ENCODE measurements around the gene HRH1.

The HRH1 gene

GRCh38 chr3:11244121-11244677, 89.9 kb downstream of the HRH1 start:
- Histone ChIP-seq H3K27ac (ENCODE audit: low read depth, low read length) (no peak overlapping the region), H3K27me3 (ENCODE audit: low read length) (no peaks in the 10 kb centered on the region), H3K9me2 (replicated peaks; ENCODE audit: insufficient read depth, low read length) (no peaks in the 10 kb centered on the region), H3K36me3 (ENCODE audit: low read length) (no peaks in the 10 kb centered on the region), H3K9me3 (ENCODE audit: insufficient read depth, low read length) (no peaks in the 10 kb centered on the region), H2AFZ (ENCODE audit: low read depth, low read length, severe bottlenecking) (no peak overlapping the region), H3K4me3 (ENCODE audit: insufficient read depth, low read length, poor library complexity, severe bottlenecking) (no peak overlapping the region), H3K9ac (ENCODE audit: low read length) (no peak overlapping the region), H3K4me2 (ENCODE audit: low read depth, low read length, poor library complexity, severe bottlenecking) (no peak overlapping the region), H3K79me2 (ENCODE audit: insufficient read depth, low read length) (no peaks in the 10 kb centered on the region), H4K20me1 (ENCODE audit: low read depth, low read length) (no peaks in the 10 kb centered on the region), H3F3A (ENCODE audit: insufficient read depth) (no peaks in the 10 kb centered on the region)
- TF ChIP-seq, protein P1, sequence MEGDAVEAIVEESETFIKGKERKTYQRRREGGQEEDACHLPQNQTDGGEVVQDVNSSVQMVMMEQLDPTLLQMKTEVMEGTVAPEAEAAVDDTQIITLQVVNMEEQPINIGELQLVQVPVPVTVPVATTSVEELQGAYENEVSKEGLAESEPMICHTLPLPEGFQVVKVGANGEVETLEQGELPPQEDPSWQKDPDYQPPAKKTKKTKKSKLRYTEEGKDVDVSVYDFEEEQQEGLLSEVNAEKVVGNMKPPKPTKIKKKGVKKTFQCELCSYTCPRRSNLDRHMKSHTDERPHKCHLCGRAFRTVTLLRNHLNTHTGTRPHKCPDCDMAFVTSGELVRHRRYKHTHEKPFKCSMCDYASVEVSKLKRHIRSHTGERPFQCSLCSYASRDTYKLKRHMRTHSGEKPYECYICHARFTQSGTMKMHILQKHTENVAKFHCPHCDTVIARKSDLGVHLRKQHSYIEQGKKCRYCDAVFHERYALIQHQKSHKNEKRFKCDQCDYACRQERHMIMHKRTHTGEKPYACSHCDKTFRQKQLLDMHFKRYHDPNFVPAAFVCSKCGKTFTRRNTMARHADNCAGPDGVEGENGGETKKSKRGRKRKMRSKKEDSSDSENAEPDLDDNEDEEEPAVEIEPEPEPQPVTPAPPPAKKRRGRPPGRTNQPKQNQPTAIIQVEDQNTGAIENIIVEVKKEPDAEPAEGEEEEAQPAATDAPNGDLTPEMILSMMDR (IDR thresholded peaks at IDR 0.05; ENCODE audit: insufficient read depth, low read length, poor library complexity, severe bottlenecking) = no peak
- TF ChIP-seq EZH2phosphoT487 (conservative IDR thresholded peaks at IDR 0.05; ENCODE audit: low read length) = no peak

- no peaks in the 10 kb centered on the region for H3K9me3 ChIP-seq (ENCODE audit: insufficient read depth, low read length)
- no peak overlapping the region for H3K4me3 ChIP-seq (ENCODE audit: insufficient read depth, low read length, poor library complexity, severe bottlenecking)
- H3K79me2 ChIP-seq (ENCODE audit: insufficient read depth, low read length) = no peaks in the 10 kb centered on the region
- H3F3A ChIP-seq (ENCODE audit: insufficient read depth) = no peaks in the 10 kb centered on the region
- no peak overlapping the region for H3K27ac ChIP-seq (ENCODE audit: low read depth, low read length)
- H2AFZ ChIP-seq (ENCODE audit: low read depth, low read length, severe bottlenecking) = no peak overlapping the region
- no peaks in the 10 kb centered on the region for H3K9me2 ChIP-seq (replicated peaks; ENCODE audit: insufficient read depth, low read length)
- no peak overlapping the region for H3K9ac ChIP-seq (ENCODE audit: low read length)
- no peak overlapping the region for H3K4me2 ChIP-seq (ENCODE audit: low read depth, low read length, poor library complexity, severe bottlenecking)
- H3K36me3 ChIP-seq (ENCODE audit: low read length) = no peaks in the 10 kb centered on the region
- TF ChIP-seq, protein P1 (IDR thresholded peaks at IDR 0.05; ENCODE audit: insufficient read depth, low read length, poor library complexity, severe bottlenecking) = no peak
- no peak for TF ChIP-seq EZH2phosphoT487 (conservative IDR thresholded peaks at IDR 0.05; ENCODE audit: low read length)
- no peaks in the 10 kb centered on the region for H4K20me1 ChIP-seq (ENCODE audit: low read depth, low read length)
- H3K27me3 ChIP-seq (ENCODE audit: low read length) = no peaks in the 10 kb centered on the region
Measured at GRCh38 chr3:11245276-11245675, 91.0 kb downstream of the HRH1 start.

- no peaks in the 10 kb centered on the region for H3K27me3 ChIP-seq (ENCODE audit: low read length)
- no peaks in the 10 kb centered on the region for H3K9me3 ChIP-seq (ENCODE audit: insufficient read depth, low read length)
- TF ChIP-seq, protein P1 (IDR thresholded peaks at IDR 0.05; ENCODE audit: insufficient read depth, low read length, poor library complexity, severe bottlenecking) = no peak
- no peak for TF ChIP-seq EZH2phosphoT487 (conservative IDR thresholded peaks at IDR 0.05; ENCODE audit: low read length)
- H3K9me2 ChIP-seq (replicated peaks; ENCODE audit: insufficient read depth, low read length) = no peaks in the 10 kb centered on the region
- no peaks in the 10 kb centered on the region for H3F3A ChIP-seq (ENCODE audit: insufficient read depth)
- H4K20me1 ChIP-seq (ENCODE audit: low read depth, low read length) = no peaks in the 10 kb centered on the region
- H3K9ac ChIP-seq (ENCODE audit: low read length) = no peak overlapping the region
- no peak overlapping the region for H3K4me3 ChIP-seq (ENCODE audit: insufficient read depth, low read length, poor library complexity, severe bottlenecking)
- no peak overlapping the region for H3K4me2 ChIP-seq (ENCODE audit: low read depth, low read length, poor library complexity, severe bottlenecking)
- H3K79me2 ChIP-seq (ENCODE audit: insufficient read depth, low read length) = no peaks in the 10 kb centered on the region
- H3K36me3 ChIP-seq (ENCODE audit: low read length) = no peaks in the 10 kb centered on the region
- no peak overlapping the region for H3K27ac ChIP-seq (ENCODE audit: low read depth, low read length)
- no peak overlapping the region for H2AFZ ChIP-seq (ENCODE audit: low read depth, low read length, severe bottlenecking)
Measured at GRCh38 chr3:11245827-11246662, 91.8 kb downstream of the HRH1 start.
